Muscle of back (tissue), 13 donors: ENCODE results near the gene SLCO1A2. TPM values are rescaled to one million over a fixed set of nuclear protein-coding genes. Genes with fewer than 3 reads are reported as not detected.
A peak's percentile ranks its signal among the peaks of the same experiment; 100 is the strongest.
"Not testable (repeated sequence)": the region's sequence is repeated elsewhere in the genome, so short reads cannot be mapped to it uniquely, and the experiment has no call there.

Experiments
- DNase-seq, 3 donors: peaks; one replicate each; pipeline versions ENCODE4 v3.0.0 to v3.0.0-alpha.2; 2013
- long read RNA-seq, 9 donors: transcript quantifications; one replicate each; lab custom pipeline, GENCODE V29; 2026
- polyA plus RNA-seq, 10 donors: library from polyadenylated mRNA; unstranded; fragments of 120-200 nt; gene quantifications; one replicate each; pipeline ENCODE4 v1.2.1, GENCODE V29; 2013; ENCODE audit not compliant: insufficient read length in 10 of 10

Gene SLCO1A2
- under 1 TPM in 2 of 10 donors, not detected in 8; 0.04 to 0.15 TPM for polyA plus RNA-seq
- long read RNA-seq, donor 1: 0 reads
- long read RNA-seq, donor 2: 0 reads
- long read RNA-seq, donor 3: 0 reads
- long read RNA-seq, donor 4: 0 reads
- long read RNA-seq, donor 5: 0 reads
- long read RNA-seq, donor 6: 0 reads
- long read RNA-seq, donor 7: 0 reads
- long read RNA-seq, donor 8: 0 reads
- long read RNA-seq, donor 9: 0 reads

GRCh38 chr12:21334771-21335325 lies at the start of gene SLCO1A2:
Gene SLCO1A2, minus strand, starts transcription at chr12:21334917. Its CDS starts 270 bp downstream, at chr12:21334647.
- DNase-seq: no peak

GRCh38 chr12:21384261-21384660 lies 49.5 kb upstream of the SLCO1A2 start:
- DNase-seq: no peak

GRCh38 chr12:21381320-21381719 lies 46.6 kb upstream of the SLCO1A2 start:
- not testable (repeated sequence) for DNase-seq

- DNase-seq: no peak
Measured at GRCh38 chr12:21379218-21379617, 44.5 kb upstream of the SLCO1A2 start.

- DNase-seq: no peak
Measured at GRCh38 chr12:21372602-21373001, 37.9 kb upstream of the SLCO1A2 start, which contains the start of gene IAPP. Gene IAPP, plus strand, starts transcription at chr12:21372902. Its CDS starts 450 bp downstream, at chr12:21373352.

- no peak for DNase-seq
Measured at GRCh38 chr12:21370845-21371449, 36.2 kb upstream of the SLCO1A2 start.

- no peak for DNase-seq
Measured at GRCh38 chr12:21369141-21369980, 34.6 kb upstream of the SLCO1A2 start.

- DNase-seq: not testable (repeated sequence)
Measured at GRCh38 chr12:21360632-21361031, 25.9 kb upstream of the SLCO1A2 start.

- DNase-seq: no peak
Measured at GRCh38 chr12:21354641-21355040, 19.9 kb upstream of the SLCO1A2 start.

GRCh38 chr12:21353948-21354347 lies 19.2 kb upstream of the SLCO1A2 start:
- no peak for DNase-seq

- DNase-seq: no peak
Measured at GRCh38 chr12:21353487-21353886, 18.8 kb upstream of the SLCO1A2 start.

GRCh38 chr12:21350975-21351374 lies 16.3 kb upstream of the SLCO1A2 start:
- DNase-seq: no peak

- no peak for DNase-seq
Measured at GRCh38 chr12:21346542-21347205, 12.0 kb upstream of the SLCO1A2 start.

- no peak for DNase-seq
Measured at GRCh38 chr12:21343636-21344035, 8.9 kb upstream of the SLCO1A2 start.

GRCh38 chr12:21341769-21342168 lies 7.1 kb upstream of the SLCO1A2 start:
- DNase-seq: no peak

- DNase-seq: no peak
Measured at GRCh38 chr12:21340403-21340802, 5.7 kb upstream of the SLCO1A2 start.

GRCh38 chr12:21339921-21340320 lies 5.2 kb upstream of the SLCO1A2 start:
- DNase-seq: no peak

- DNase-seq: peak; percentile 29 to 37 (median 34)
Measured at GRCh38 chr12:21337959-21338744, 3.4 kb upstream of the SLCO1A2 start.

- DNase-seq: no peak
Measured at GRCh38 chr12:21337453-21337852, 2.7 kb upstream of the SLCO1A2 start.

GRCh38 chr12:21336656-21337055 lies 1.9 kb upstream of the SLCO1A2 start:
- no peak for DNase-seq

GRCh38 chr12:21330682-21331253 lies 3.9 kb downstream of the SLCO1A2 start:
- DNase-seq: no peak
